ENCODE measurements around the gene C9orf72.

Gene C9orf72

GRCh38 chr9:27537756-27538155 lies 35.5 kb downstream of the C9orf72 start:
- no peak for DNase-seq

GRCh38 chr9:27537027-27537435 lies 36.2 kb downstream of the C9orf72 start:
- DNase-seq = no peak

GRCh38 chr9:27536168-27536567 lies 37.1 kb downstream of the C9orf72 start:
- no peak for DNase-seq

GRCh38 chr9:27535701-27536118 lies 37.6 kb downstream of the C9orf72 start:
- no peak for DNase-seq

- no peak for DNase-seq
These were observed 38.5 kb downstream of the C9orf72 start for GRCh38 chr9:27534658-27535209.

GRCh38 chr9:27534131-27534530 lies 39.1 kb downstream of the C9orf72 start:
- DNase-seq = no peak

- DNase-seq = no peak
These were observed 40.0 kb downstream of the C9orf72 start for GRCh38 chr9:27533311-27533710.

GRCh38 chr9:27532046-27532445 lies 41.2 kb downstream of the C9orf72 start:
- DNase-seq = no peak

GRCh38 chr9:27530915-27531755 lies 42.1 kb downstream of the C9orf72 start:
- no peak for DNase-seq

GRCh38 chr9:27529316-27530278 lies 43.7 kb downstream of the C9orf72 start, which contains the start of gene MOB3B:
Gene MOB3B (minus strand): TSS chr9:27529814. CDS start chr9:27455550, 74,264 bp downstream.
- DNase-seq = peak in 1 of 2 experiments; percentile 18

GRCh38 chr9:27528886-27529315 lies 44.4 kb downstream of the C9orf72 start:
- DNase-seq = no peak

- no peak for DNase-seq
These were observed 45.0 kb downstream of the C9orf72 start for GRCh38 chr9:27528076-27528885.

- no peak for DNase-seq
These were observed 45.6 kb downstream of the C9orf72 start for GRCh38 chr9:27527702-27528075.

GRCh38 chr9:27524236-27524635 lies 49.0 kb downstream of the C9orf72 start, which contains the start of gene IFNK:
Gene IFNK (plus strand): TSS chr9:27524290. CDS start chr9:27524337, 47 bp downstream.
- DNase-seq = no peak

GRCh38 chr9:27523141-27523540 lies 50.1 kb downstream of the C9orf72 start:
- no peak for DNase-seq

GRCh38 chr9:27520986-27521385 lies 52.3 kb downstream of the C9orf72 start:
- no peak for DNase-seq

GRCh38 chr9:27519466-27520465 lies 53.5 kb downstream of the C9orf72 start:
- no peak for DNase-seq

- DNase-seq = no peak
These were observed 54.5 kb downstream of the C9orf72 start for GRCh38 chr9:27518809-27519208.

GRCh38 chr9:27518006-27518405 lies 55.3 kb downstream of the C9orf72 start:
- DNase-seq = no peak

GRCh38 chr9:27514551-27514950 lies 58.7 kb downstream of the C9orf72 start:
- DNase-seq = no peak

- DNase-seq = no peak
These were observed 61.5 kb downstream of the C9orf72 start for GRCh38 chr9:27511771-27512170.

Measured in SW 1271 (cell line).